HG03064 (cell line): ENCODE measurements around the gene APLP2.
"Not testable (repeated sequence)": the region's sequence is repeated elsewhere in the genome, so short reads cannot be mapped to it uniquely, and the experiment has no call there.

ENCODE experiments used
- ATAC-seq: cut with Tn5 transposase; IDR thresholded peaks from one replicate; pipeline ENCODE4 v1.9.1; 2021; ENCODE audit warnings: low read depth; ENCODE audit not compliant: unreplicated experiment

The APLP2 gene

DNA sequence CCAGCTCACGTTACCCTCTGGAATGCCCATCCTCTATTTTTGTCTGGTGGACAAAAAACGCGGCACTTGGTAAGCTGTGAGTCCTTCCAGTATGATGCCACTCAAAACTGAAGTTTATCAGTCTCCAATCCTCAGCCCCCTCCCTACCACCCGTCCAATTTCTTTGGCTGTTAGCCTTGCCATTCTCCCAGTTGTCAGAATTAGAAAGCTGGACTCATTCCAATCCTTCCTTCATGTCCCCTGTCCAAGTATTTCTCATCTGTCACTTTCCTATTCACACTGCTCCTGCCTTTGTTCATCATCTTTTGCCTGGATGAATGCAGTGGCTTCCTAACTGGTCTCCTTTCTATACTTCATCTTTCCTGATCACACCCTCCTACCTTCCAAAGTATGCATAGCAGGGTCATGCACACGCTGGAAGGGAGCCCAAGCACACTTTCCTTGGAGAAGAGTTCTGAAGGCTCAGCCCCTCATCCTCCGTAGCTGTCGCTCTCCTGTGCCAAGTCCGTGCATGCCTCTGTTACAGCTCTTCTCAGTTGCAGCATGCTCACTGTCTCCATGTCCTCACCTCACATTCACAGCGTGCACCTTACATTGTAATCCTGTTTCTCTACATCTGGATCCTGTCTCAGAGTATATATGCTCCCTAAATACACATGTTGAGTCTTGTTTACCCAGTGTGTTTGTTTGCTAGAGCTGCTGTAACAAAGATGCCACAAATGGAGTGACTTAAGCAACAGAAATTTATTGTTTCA, 19.4 kb downstream of the APLP2 start:
- ATAC-seq, result no peak

DNA sequence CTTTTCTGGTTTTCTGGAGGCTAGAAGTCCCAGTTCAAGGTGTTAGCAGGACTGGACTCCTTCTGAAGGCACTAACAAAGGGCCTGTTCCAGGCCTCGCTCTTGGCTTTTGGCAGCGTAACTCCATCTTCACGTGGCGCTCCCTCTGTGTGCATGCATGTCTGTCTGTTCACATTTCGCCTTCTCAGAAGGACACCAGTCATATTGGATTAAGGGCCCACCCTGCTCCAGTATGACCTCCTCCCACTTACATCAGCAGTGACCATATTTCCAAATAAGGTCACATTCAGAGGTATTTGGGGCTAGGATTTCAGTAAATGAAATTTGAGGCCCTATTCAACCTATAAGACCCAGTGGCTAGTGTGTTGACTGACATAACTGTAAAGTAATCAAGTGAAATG, 20.0 kb downstream of the APLP2 start:
- no peak for ATAC-seq

DNA sequence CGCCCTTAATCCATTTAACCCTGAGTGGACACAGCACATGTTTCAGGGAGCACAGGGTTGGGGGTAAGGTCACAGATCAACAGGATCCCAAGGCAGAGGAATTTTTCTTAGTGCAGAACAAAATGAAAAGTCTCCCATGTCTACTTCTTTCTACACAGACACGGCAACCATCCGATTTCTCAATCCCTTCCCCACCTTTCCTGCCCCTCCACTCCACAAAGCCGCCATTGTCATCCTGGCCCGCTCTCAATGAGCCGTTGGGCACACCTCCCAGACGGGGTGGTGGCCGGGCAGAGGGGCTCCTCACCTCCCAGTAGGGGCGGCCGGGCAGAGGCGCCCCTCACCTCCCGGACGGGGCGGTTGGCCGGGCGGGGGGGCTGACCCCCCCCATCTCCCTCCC, 20.8 kb downstream of the APLP2 start:
- ATAC-seq, result not testable (repeated sequence)

DNA sequence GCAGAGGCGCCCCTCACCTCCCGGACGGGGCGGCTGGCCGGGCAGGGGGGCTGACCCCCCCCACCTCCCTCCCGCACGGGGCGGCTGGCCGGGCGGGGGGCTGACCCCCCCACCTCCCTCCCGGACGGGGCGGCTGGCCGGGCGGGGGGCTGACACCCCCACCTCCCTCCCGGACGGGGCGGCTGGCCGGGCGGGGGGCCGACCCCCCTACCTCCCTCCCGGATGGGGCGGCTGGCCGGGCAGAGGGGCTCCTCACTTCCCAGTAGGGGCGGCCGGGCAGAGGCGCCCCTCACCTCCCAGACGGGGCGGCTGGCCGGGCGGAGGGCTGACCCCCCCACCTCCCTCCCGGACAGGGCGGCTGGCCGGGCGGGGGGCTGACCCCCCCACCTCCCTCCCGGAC, 21.5 kb downstream of the APLP2 start:
- not testable (repeated sequence) for ATAC-seq

DNA sequence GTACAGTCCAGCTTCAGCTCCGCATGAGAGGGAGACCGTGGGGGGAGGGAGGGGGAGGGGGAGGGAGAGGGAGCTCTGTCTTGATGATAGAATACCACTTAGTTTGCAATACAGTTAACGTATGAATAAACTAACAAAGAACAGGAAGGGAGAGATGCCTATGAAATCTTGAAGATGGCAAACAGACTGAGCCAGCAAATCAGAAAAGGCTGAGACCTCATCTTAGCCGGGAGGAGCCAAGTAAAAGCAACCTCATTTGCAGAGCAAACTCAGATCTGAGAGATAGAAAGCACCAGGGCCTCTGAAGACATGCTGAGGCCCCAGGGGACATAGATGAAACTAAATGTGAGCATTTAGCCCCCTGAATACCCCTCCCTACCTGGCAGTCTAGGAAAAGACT, 23.0 kb downstream of the APLP2 start:
- ATAC-seq, result no peak

DNA sequence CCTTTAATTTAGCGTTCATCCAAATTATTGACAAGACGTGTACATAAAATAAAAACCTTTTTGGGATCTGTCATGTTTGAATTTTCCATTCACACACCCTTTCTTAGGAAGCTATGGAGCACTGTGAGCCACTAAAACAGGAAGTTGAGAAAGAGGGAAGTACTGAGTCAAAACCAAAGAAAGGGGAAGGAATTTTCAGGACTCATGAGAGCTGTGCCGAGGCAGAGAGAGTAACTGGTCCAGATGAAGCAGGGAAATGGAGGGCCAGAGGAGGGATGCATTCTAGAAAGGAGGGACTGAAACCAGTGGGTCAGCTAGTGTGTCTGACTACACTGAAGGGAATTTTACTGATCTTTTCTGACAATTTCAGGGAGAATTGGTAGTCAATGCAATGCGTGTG, 24.9 kb downstream of the APLP2 start:
- no peak for ATAC-seq

DNA sequence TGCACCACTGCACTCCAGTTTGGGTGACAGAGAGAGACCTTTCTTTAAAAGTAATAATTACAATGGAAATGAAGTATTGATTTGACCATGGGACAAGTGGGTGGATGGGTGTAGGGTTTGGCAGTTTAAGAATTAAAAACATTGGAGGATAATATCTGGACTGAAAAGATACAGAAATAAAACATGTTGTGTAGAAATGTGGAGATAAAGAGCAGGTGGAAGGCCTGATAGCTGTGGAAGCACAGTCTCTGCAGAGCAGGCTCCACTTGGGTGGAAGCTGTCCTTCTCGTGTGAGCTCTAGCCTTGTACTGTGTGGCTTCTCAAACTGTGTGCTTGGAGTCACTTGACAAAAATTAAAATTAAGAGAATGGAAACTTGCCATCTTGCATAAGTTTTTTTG, 25.6 kb downstream of the APLP2 start:
- no peak for ATAC-seq

DNA sequence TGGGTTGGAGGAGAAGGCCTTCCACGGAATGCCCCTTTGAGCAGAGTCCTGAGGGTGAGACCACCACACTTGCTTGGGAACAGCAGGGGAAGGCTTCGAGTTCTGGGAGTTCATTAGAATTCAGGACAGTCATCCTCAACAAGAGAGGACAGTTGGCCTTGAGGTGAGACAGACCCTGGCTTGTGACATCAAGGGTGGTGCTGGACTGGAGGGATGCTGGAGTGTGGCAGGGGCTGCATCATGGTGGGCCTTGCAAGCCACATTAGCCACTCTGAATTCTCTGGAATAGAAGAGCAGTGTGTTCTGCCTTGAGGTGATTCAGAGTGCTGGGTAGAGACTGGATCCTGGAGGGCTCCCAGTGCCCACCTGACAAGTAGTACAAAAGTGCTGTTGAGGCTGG, 26.3 kb downstream of the APLP2 start:
- ATAC-seq, result no peak

DNA sequence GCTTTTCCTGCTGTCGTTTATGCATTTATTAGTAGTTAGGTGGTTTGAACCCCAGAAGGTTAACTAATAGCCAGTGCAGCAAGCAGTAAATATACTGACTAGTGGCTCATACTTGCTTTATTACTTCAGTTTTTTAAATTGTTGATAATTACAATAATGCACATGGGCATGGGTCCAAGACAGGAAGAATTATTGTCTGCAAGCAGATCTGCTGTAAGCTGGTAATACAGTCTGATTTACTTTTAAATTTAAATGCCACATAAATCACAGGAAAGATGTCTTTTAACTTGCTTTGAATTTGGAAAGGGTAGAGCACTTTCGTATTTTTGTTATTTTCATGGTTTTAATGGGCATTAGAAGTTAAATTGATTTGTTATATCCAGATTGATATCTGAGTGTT, 27.1 kb downstream of the APLP2 start:
- no peak for ATAC-seq

DNA sequence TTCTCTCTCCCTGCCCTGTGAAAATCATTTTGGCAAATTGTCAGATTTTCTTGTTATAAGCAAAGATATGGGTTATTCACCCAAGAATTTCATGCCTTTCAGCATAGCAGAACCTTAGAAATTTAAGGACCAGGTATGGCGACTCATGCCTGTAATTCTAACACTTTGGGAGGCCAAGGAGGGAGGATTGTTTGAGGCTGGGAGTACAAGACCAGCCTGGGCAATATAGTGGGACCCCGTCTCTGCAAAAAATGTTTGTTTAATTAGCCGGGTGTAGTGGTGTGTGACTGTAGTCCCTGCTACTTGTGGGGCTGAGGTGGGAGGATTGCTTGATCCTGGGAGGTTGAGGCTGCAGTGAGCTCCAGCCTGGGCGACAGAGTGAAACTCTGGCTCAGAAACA, 27.6 kb downstream of the APLP2 start:
- ATAC-seq, result no peak

DNA sequence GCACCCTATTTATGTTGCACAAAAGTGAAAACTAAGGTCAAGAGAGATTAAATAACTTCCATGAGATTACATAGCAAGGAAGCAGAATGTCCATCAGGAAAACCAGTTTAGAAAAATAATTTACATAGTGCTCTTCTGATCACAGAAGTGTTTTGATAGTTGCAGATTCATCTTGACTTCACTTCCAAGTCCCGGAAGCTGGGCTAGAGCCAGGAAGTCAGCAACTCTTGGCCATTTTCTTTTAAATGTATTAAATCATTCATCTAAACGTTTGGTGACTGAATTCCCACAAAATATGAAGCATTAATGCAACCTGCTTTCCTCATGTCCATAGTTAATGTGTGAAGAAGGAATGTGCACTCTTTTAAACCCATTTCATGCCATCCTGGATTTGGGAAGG, 29.7 kb downstream of the APLP2 start:
- ATAC-seq, result no peak

DNA sequence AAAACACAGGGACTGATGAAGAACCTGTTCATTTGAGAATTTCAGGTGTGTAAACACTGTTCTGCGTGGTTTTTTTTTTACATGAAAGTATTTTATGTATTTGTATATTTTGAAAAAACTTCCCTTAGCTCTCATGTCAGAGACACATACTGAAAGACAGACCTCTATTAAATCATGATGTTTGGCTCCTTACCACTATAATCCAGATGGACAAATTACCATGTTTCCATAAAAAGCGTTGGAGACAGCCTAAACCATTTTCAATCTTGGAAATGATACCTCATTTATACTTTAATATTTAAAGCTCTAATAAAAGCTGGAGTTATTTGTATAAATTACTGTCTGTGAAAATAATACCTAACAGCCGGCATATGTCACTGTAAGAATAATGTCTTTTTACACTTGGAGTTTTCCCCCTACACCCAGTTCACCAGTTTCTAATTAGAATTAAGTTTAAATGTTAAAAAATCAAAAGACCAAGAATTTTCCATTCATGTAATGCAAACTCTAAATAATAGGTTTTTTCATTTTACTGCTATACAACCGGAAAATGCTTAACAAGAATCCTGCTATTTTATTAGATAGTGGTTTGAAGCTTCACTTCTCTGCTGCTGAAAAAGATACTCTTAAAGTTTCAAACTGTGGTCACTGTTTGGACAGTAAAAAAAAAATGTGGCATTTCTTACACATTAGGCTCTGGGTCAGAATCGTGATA, 30.8 kb downstream of the APLP2 start:
- no peak for ATAC-seq

DNA sequence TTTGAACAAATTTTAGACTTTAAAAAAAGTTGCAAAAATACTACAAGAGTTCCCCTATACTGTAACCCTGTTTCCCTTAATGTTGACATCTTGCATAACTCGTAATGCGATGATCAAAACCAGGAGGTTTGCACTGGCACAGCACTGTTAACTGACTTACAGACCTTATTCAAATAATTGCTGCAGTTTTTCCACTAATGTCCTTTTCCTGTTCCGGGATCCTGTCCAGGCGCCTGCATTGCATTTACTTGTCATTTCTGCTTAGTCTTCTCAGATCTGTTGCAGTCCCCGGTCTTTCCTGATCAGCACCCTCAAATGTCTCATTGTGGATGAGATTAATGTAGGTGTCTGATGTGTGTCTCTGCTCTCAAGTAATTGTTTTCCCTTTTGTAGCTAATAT, 32.0 kb downstream of the APLP2 start:
- no peak for ATAC-seq

DNA sequence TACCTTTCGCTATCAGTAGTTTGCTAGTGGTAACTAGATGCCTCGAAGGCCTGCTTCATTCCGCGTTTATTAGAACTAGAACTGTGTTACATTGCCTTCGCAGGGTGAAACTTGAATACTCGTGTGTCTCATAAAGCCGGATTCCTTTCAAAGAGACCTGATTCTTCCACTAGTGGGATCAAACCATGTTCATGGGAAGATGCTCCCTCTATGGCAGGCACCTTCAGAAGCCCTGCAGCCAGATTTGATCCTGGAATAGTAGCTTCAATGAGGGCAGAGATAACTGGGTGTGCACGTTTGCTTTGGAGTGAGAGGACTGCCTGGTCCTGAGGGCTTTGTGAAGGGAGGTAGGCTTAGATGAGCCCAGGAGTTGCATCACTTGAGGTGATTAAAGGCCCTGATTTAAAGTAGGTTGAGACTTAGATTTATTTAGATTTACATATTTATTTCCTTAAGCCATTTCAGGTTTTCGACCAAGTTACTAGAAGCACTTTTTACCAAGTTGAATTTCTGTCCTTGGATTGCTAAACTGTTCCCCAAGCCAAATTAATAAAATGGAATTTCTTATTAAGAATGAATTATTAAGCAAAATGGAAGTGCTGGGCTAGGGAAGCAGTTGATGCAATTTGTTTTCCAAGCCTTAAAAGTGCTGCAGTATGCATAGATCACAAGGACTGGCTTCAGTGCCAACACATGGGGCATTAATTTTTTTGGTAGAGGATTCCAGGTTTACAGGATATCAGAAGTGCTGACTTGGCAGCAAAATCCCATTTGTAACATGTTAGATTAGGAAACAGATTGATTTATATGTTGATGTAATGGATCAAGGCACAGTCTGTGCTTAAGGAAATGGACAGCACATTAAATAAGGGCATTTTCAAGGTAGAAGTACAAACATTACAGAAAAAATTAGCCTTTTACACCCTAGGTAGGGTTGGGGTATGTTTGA, 32.9 kb downstream of the APLP2 start:
- ATAC-seq, result no peak

DNA sequence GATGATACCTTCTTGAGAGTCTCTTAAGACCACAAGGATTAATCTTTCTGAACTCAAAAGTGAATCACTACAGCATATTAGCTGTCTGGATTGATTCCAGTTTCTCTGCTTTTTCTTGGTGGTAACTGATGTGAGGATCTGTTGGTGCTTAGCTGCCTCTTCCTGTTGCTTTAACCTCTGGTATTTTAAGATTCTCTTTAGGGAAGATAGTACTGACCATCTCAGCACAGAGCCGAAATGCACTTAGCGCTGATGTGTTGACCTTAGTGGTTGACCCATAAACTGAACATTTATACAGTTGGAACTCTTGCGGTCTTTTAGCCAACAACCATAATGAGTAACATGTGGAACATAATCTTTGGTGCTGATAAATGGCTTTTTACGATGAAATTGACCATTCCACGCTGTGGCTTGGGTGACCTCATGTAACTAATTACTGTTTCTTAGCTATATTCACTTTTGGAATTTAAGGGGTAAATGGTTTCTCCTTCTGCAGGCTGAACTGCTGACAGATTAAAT, 33.7 kb downstream of the APLP2 start:
- ATAC-seq, result no peak

DNA sequence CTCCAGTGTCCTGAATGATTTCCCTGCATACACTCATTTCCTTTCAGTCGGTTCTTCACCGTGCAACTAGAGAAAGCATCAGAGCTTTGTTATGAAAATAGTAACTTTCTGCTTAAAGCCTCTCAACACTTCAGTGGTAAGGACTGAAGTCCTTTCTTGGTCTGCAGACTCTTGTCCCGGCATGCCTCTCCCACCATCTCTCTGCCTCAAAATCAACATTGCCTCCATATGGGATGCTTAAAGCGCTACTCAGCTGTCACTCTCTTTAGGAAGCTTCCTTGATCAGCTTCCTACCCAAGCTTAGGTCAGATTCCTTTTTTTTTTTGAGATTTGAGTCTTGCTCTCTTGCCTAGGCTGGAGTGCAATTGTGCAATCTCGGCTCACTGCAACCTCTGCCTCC, 36.7 kb downstream of the APLP2 start:
- ATAC-seq, result no peak

DNA sequence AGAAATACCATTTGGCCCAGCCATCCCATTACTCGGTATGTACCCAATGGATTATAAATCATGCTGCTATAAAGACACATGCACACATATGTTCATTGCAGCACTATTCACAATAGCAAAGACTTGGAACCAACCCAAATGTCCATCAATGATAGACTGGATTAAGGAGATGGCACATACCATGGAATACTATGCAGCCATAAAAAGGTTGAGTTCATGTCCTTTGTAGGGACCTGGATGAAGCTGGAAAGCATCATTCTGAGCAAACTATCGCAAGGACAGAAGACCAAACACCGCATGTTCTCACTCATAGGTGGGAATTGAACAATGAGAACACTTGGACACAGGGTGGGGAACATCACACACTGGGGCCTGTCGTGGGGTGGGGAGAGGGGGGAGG, 39.0 kb downstream of the APLP2 start:
- not testable (repeated sequence) for ATAC-seq

DNA sequence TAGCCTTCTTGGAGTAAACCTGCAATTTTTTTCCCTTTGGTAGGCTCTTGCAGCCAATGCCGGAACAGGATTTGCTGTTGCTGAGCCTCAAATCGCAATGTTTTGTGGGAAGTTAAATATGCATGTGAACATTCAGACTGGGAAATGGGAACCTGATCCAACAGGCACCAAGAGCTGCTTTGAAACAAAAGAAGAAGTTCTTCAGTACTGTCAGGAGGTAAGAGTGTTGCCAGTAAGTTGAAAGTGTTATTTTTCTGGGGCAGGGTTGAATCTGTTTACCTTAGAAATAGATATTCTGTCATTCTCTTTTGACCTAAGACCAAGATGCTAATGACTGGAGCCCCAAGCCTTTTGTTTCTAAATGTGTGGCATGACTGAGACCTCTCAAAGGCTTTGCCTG, 39.7 kb downstream of the APLP2 start:
- no peak for ATAC-seq

DNA sequence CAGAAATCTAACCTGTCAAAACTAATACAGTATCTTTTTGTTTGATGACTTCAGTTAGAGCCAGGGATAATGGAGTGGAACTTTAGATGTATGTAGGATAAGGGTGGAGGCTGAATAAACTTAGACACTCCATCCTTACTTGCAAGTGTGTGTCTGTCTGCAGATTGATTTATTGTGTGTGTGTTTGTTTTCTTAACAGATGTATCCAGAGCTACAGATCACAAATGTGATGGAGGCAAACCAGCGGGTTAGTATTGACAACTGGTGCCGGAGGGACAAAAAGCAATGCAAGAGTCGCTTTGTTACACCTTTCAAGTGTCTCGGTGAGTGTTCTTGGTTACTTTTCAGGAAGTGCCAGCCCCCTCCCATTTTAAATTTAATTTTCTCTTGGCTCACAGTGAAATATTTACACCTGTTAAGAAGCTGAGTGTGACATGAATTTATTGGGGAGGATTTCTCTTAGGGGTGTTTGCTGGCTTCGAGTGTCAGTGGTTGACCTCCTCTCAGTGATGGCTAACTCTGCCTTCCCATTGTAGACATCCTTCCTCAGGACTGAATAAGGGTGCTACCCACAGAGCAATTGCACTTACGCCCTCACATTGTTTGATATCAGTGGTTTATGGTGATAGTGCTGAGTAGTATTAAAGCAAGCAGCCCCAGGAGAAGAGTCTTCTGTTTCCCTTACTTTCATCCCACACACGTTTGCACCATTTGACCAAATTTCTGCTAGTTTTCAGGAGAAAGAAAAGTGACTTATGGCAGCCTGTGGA, 40.8 kb downstream of the APLP2 start:
- no peak for ATAC-seq
